Activated CD8-positive, alpha-beta T cell treated with anti-CD3 and anti-CD28 coated beads for 36 hours (primary cell): ENCODE measurements around the gene LGR4. TPM values are rescaled to one million over a fixed set of nuclear protein-coding genes. Genes with fewer than 3 reads are reported as not detected.

ENCODE experiments used
- ATAC-seq: fragments of 200-7000 bp; cut with Tn5 transposase; one replicate; pipeline ENCODE4 v1.10.0; 2021; ENCODE audit warnings: mild to moderate bottlenecking, moderate library complexity
- CTCF ChIA-PET: fragments of 350-600 bp; sonication (Branson Sonifier 250); formaldehyde crosslinking; loops from one replicate; lab custom pipeline; 2021; ENCODE audit warnings: antibody characterized with exemption; lab: Charles Lee
- POLR2A ChIA-PET: fragments of 350-600 bp; sonication (Branson Sonifier 250); formaldehyde crosslinking; loops from one replicate; lab custom pipeline; 2021; ENCODE audit warnings: antibody characterized with exemption; lab: Charles Lee
- DNase-seq: peaks from one replicate; pipeline ENCODE4 v3.0.0-alpha.2; 2020
- H3K27ac Mint-ChIP-seq: one replicate; pipeline ENCODE4 v1.8.0; 2021; ENCODE audit warnings: mild to moderate bottlenecking, mixed read lengths
- H3K27me3 Mint-ChIP-seq: one replicate; pipeline ENCODE4 v1.8.0; 2021; ENCODE audit warnings: mixed read lengths
- H3K36me3 Mint-ChIP-seq: one replicate; pipeline ENCODE4 v1.8.0; 2021; ENCODE audit warnings: low read depth, mixed read lengths
- H3K4me1 Mint-ChIP-seq: one replicate; pipeline ENCODE4 v1.8.0; 2021; ENCODE audit warnings: low read depth, mixed read lengths
- H3K4me3 Mint-ChIP-seq: one replicate; pipeline ENCODE4 v1.8.0; 2021; ENCODE audit warnings: mild to moderate bottlenecking, moderate library complexity, mixed read lengths
- H3K9me3 Mint-ChIP-seq: one replicate; pipeline ENCODE4 v1.8.0; 2021; ENCODE audit warnings: mixed read lengths
- intact Hi-C: fragments of 100-400 bp; cut with micrococcal nuclease; formaldehyde crosslinking; loops from one replicate; pipeline ENCODE4 v1.10.0; 2022
- total RNA-seq, 2 experiments: library from RNA; stranded (reverse); gene quantifications; one replicate each; pipeline ENCODE4 v1.2.3, GENCODE V29; 2021
- TF ChIP-seq, protein P1 (sequence below): fragments of 200-600 bp; IDR thresholded peaks from one replicate; pipeline ENCODE4 v1.8.0; 2022; ENCODE audit warnings: antibody characterized with exemption, mild to moderate bottlenecking

Gene LGR4
- total RNA-seq, 2 experiments from 2014 or later, result 0.09 TPM; not detected in 1

- Mint-ChIP-seq H3K9me3 (no peaks in the 10 kb centered on the region), H3K27me3 (peaks cover 2% of the 10 kb centered on the region), H3K4me3 (no peak overlapping the region), H3K27ac (no peak overlapping the region), H3K36me3 (no peaks in the 10 kb centered on the region), H3K4me1 (no peaks in the 10 kb centered on the region)
- ChIA-PET CTCF (interaction anchor here (0.7 kb wide), 1 partner anchor 24 kb away, joined by 3 read pairs; no protein-coding TSS in a partner anchor), POLR2A (no interaction called here)
- TF ChIP-seq, protein P1, sequence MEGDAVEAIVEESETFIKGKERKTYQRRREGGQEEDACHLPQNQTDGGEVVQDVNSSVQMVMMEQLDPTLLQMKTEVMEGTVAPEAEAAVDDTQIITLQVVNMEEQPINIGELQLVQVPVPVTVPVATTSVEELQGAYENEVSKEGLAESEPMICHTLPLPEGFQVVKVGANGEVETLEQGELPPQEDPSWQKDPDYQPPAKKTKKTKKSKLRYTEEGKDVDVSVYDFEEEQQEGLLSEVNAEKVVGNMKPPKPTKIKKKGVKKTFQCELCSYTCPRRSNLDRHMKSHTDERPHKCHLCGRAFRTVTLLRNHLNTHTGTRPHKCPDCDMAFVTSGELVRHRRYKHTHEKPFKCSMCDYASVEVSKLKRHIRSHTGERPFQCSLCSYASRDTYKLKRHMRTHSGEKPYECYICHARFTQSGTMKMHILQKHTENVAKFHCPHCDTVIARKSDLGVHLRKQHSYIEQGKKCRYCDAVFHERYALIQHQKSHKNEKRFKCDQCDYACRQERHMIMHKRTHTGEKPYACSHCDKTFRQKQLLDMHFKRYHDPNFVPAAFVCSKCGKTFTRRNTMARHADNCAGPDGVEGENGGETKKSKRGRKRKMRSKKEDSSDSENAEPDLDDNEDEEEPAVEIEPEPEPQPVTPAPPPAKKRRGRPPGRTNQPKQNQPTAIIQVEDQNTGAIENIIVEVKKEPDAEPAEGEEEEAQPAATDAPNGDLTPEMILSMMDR, result no peak
- intact Hi-C loops, result no loop called here
- ATAC-seq (no peak), DNase-seq (no peak)
These were observed 88.9 kb downstream of the LGR4 start for GRCh38 chr11:27383645-27384044.

GRCh38 chr11:27381238-27381666 is 91.3 kb downstream of the LGR4 start:
- TF ChIP-seq, protein P1, result no peak
- DNase-seq (no peak), ATAC-seq (no peak)
- Mint-ChIP-seq H3K27me3 (peaks cover 2% of the 10 kb centered on the region), H3K9me3 (no peaks in the 10 kb centered on the region), H3K4me3 (no peak overlapping the region), H3K4me1 (no peaks in the 10 kb centered on the region), H3K27ac (no peak overlapping the region), H3K36me3 (no peaks in the 10 kb centered on the region)
- ChIA-PET POLR2A (no interaction called here), CTCF (interaction anchor here (2.0 kb wide), 1 partner anchor 11 kb away, joined by 5 read pairs; no protein-coding TSS in a partner anchor)
- intact Hi-C loops, result no loop called here

- no peak for ATAC-seq
- Mint-ChIP-seq H3K27ac (no peak overlapping the region), H3K4me3 (no peak overlapping the region), H3K4me1 (no peaks in the 10 kb centered on the region), H3K9me3 (no peaks in the 10 kb centered on the region), H3K27me3 (peaks cover 2% of the 10 kb centered on the region), H3K36me3 (no peaks in the 10 kb centered on the region)
- ChIA-PET POLR2A (no interaction called here), CTCF (interaction anchor here (2.0 kb wide), 1 partner anchor 11 kb away, joined by 5 read pairs; no protein-coding TSS in a partner anchor)
- intact Hi-C loops, result no loop called here
- no peak for DNase-seq
- TF ChIP-seq, protein P1, result no peak
These were observed 91.8 kb downstream of the LGR4 start for GRCh38 chr11:27380771-27381170.

GRCh38 chr11:27379449-27379848 is 93.1 kb downstream of the LGR4 start:
- ChIA-PET CTCF (interaction anchor here (1.2 kb wide), 1 partner anchor 106 kb away, joined by 8 read pairs; no protein-coding TSS in a partner anchor), POLR2A (no interaction called here)
- H3K4me1 Mint-ChIP-seq, result no peaks in the 10 kb centered on the region
- H3K27ac Mint-ChIP-seq, result no peak overlapping the region
- H3K4me3 Mint-ChIP-seq, result no peak overlapping the region
- TF ChIP-seq, protein P1, result no peak
- no peaks in the 10 kb centered on the region for H3K9me3 Mint-ChIP-seq
- DNase-seq (no peak), ATAC-seq (no peak)
- intact Hi-C loops, result no loop called here
- peaks cover 2% of the 10 kb centered on the region for H3K27me3 Mint-ChIP-seq
- H3K36me3 Mint-ChIP-seq, result no peaks in the 10 kb centered on the region

- intact Hi-C loops, result no loop called here
- ATAC-seq, result no peak
- no peaks in the 10 kb centered on the region for H3K36me3 Mint-ChIP-seq
- DNase-seq, result no peak
- no peaks in the 10 kb centered on the region for H3K4me1 Mint-ChIP-seq
- no peaks in the 10 kb centered on the region for H3K9me3 Mint-ChIP-seq
- ChIA-PET POLR2A (interaction anchor here (0.6 kb wide), 1 partner anchor 142 kb away, joined by 5 read pairs; no protein-coding TSS in a partner anchor), CTCF (interaction anchor here (0.9 kb wide), 1 partner anchor 110 kb away, joined by 3 read pairs; no protein-coding TSS in a partner anchor)
- TF ChIP-seq, protein P1, result no peak
- H3K27me3 Mint-ChIP-seq, result no peaks in the 10 kb centered on the region
- H3K27ac Mint-ChIP-seq, result no peak overlapping the region
- H3K4me3 Mint-ChIP-seq, result no peak overlapping the region
These were observed 97.2 kb downstream of the LGR4 start for GRCh38 chr11:27375370-27375769.
